Activated CD4-positive, alpha-beta T cell treated with anti-CD3 and anti-CD28 coated beads for 24 hours (primary cell): Measurements from ENCODE around the gene RPS6KA2.
"Not testable (repeated sequence)": the region's sequence is repeated elsewhere in the genome, so short reads cannot be mapped to it uniquely, and the experiment has no call there.

Experiments
- DNase-seq, 2 donors: peaks; one replicate each; pipeline ENCODE4 v3.0.0-alpha.2; 2020; ENCODE audit warnings: low read depth in 2 of 2

Gene RPS6KA2

GRCh38 chr6:166395778-166396177 is 231.3 kb downstream of the RPS6KA2 start:
- no peak for DNase-seq

GRCh38 chr6:166395351-166395750 is 231.7 kb downstream of the RPS6KA2 start:
- no peak for DNase-seq

- no peak for DNase-seq
These were observed 232.8 kb downstream of the RPS6KA2 start for GRCh38 chr6:166394036-166394892.

GRCh38 chr6:166393535-166393823 is 233.6 kb downstream of the RPS6KA2 start:
- no peak for DNase-seq

GRCh38 chr6:166392755-166393534 is 234.1 kb downstream of the RPS6KA2 start:
- DNase-seq, result not testable (repeated sequence)

GRCh38 chr6:166389119-166389518 is 237.9 kb downstream of the RPS6KA2 start:
- no peak for DNase-seq

GRCh38 chr6:166388290-166389004 is 238.6 kb downstream of the RPS6KA2 start:
- no peak for DNase-seq

- DNase-seq, result no peak
These were observed 239.3 kb downstream of the RPS6KA2 start for GRCh38 chr6:166387642-166388289.

GRCh38 chr6:166387098-166387497 is 240.0 kb downstream of the RPS6KA2 start:
- not testable (repeated sequence) for DNase-seq

- no peak for DNase-seq
These were observed 240.9 kb downstream of the RPS6KA2 start for GRCh38 chr6:166386111-166386510.

GRCh38 chr6:166383802-166384363 is 243.2 kb downstream of the RPS6KA2 start:
- not testable (repeated sequence) for DNase-seq

GRCh38 chr6:166382933-166383801 is 243.9 kb downstream of the RPS6KA2 start, which contains the start of gene MPC1:
MPC1 (minus strand) TSS chr6:166382940; CDS start chr6:166382876, 64 bp downstream.
- DNase-seq, result peak; percentile 87 to 89

GRCh38 chr6:166382500-166382932 is 244.5 kb downstream of the RPS6KA2 start:
- DNase-seq, result no peak

GRCh38 chr6:166381733-166382499 is 245.1 kb downstream of the RPS6KA2 start:
- peak; percentile 52 to 60 for DNase-seq

GRCh38 chr6:166381381-166381732 is 245.7 kb downstream of the RPS6KA2 start:
- no peak for DNase-seq

GRCh38 chr6:166379800-166380199 is 247.3 kb downstream of the RPS6KA2 start:
- DNase-seq, result no peak

GRCh38 chr6:166379103-166379586 is 247.9 kb downstream of the RPS6KA2 start:
- no peak for DNase-seq

- DNase-seq, result no peak
These were observed 249.3 kb downstream of the RPS6KA2 start for GRCh38 chr6:166377721-166378120.

GRCh38 chr6:166375013-166375412 is 252.0 kb downstream of the RPS6KA2 start:
- DNase-seq, result no peak
